Endothelial cell of umbilical vein (primary cell): ENCODE data around the gene PTPRH. TPM values are rescaled to one million over a fixed set of nuclear protein-coding genes. Genes with fewer than 3 reads are reported as not detected.

Source experiments
- BruUV-seq: library from RNA; stranded (reverse); fragments of 400-500 nt; replicated peaks from 2 replicates; lab custom pipeline; 2021; lab: Mats Ljungman, UMichigan
- CTCF ChIA-PET: fragments of 300-600, 350-600 bp; sonication (Branson Sonifier 250); formaldehyde crosslinking; loops from one replicate; lab custom pipeline; 2021; ENCODE audit warnings: antibody characterized with exemption, inconsistent platforms; lab: Charles Lee
- POLR2A ChIA-PET: fragments of 300-600, 350-600 bp; sonication (Branson Sonifier 250); formaldehyde crosslinking; loops from one replicate; lab custom pipeline; 2021; ENCODE audit warnings: antibody characterized with exemption, inconsistent platforms; lab: Charles Lee
- DNase-seq: peaks from one replicate; pipeline ENCODE4 v3.0.0-alpha.2; 2011; ENCODE audit warnings: low read depth, low spot score
- FAIRE-seq: peaks from 2 replicates; lab custom pipeline; 2011; peaks lifted over from hg19 to GRCh38; lab: Jason Lieb, UNC
- H2AFZ ChIP-seq: 2 replicates; pipeline ENCODE4 v1.6.0; 2012; ENCODE audit warnings: low read depth, low read length, control low read depth, inconsistent platforms
- H3K27ac ChIP-seq: 2 replicates; pipeline ENCODE4 v1.5.1; 2011; ENCODE audit warnings: low read depth, mild to moderate bottlenecking, control low read depth, low read length, moderate library complexity; ENCODE audit not compliant: insufficient read depth
- H3K27me3 ChIP-seq, 2 experiments: 2 replicates each; pipeline versions ENCODE4 v1.6.0 to v1.6.1; 2011; ENCODE audit warnings: low read length in 2 of 2, mixed read lengths in 1 of 2; ENCODE audit not compliant: control insufficient read depth in 2 of 2, insufficient read depth in 2 of 2
- H3K36me3 ChIP-seq, 2 experiments: 2 replicates in 1 of 2; 3 replicates in 1 of 2; pipeline ENCODE4 v1.5.1; 2011; ENCODE audit warnings: low read length in 2 of 2, mild to moderate bottlenecking in 1 of 2, moderate library complexity in 1 of 2; ENCODE audit not compliant: control insufficient read depth in 2 of 2, insufficient read depth in 2 of 2; ENCODE audit errors: extremely low read depth in 1 of 2
- H3K4me1 ChIP-seq: 3 replicates; pipeline ENCODE4 v1.5.1; 2011; ENCODE audit warnings: mild to moderate bottlenecking, low read length; ENCODE audit not compliant: control insufficient read depth, insufficient read depth; ENCODE audit errors: extremely low read depth
- H3K4me2 ChIP-seq: 2 replicates; pipeline ENCODE4 v1.6.1; 2011; ENCODE audit warnings: low read length, control low read depth, mixed read lengths; ENCODE audit not compliant: insufficient read depth
- H3K4me3 ChIP-seq, 3 experiments: fragments of 200-600 bp in 1 of 3; sonication (generic), shearing (Covaris generic) in 1 of 3; replicated peaks in 1 of 3; 2 replicates each; pipeline ENCODE4 v1.5.1; 2011 to 2016; ENCODE audit warnings: control low read depth in 3 of 3, low read length in 3 of 3, mild to moderate bottlenecking in 2 of 3, inconsistent platforms in 1 of 3, low read depth in 1 of 3, moderate library complexity in 1 of 3; ENCODE audit not compliant: insufficient read depth in 1 of 3
- H3K79me2 ChIP-seq: 2 replicates; pipeline ENCODE4 v1.6.0; 2012; ENCODE audit warnings: low read length, inconsistent platforms; ENCODE audit not compliant: control insufficient read depth, insufficient read depth
- H3K9ac ChIP-seq: replicated peaks from 2 replicates; pipeline ENCODE3; 2011; ENCODE audit warnings: low read length, control low read depth; ENCODE audit not compliant: insufficient read depth; ENCODE audit errors: extremely low read depth
- H3K9me1 ChIP-seq: replicated peaks from 3 replicates; pipeline ENCODE4 v1.6.0; 2011; ENCODE audit warnings: mild to moderate bottlenecking, low read length; ENCODE audit not compliant: control insufficient read depth, insufficient read depth; ENCODE audit errors: extremely low read depth
- H3K9me3 ChIP-seq: replicated peaks from 2 replicates; pipeline ENCODE4 v1.5.1; 2012; ENCODE audit warnings: low read length, inconsistent platforms; ENCODE audit not compliant: control insufficient read depth, insufficient read depth
- H4K20me1 ChIP-seq: replicated peaks from 2 replicates; pipeline ENCODE3; 2011; ENCODE audit warnings: mild to moderate bottlenecking, low read length; ENCODE audit not compliant: control insufficient read depth, insufficient read depth; ENCODE audit errors: extremely low read depth
- CTCF ChIP-seq, 2 donors: IDR thresholded peaks; 1 replicate in 1 of 2; 2 replicates in 1 of 2; pipeline ENCODE4 v1.5.1; 2011; ENCODE audit warnings: low read length in 2 of 2, mild to moderate bottlenecking in 2 of 2, moderate library complexity in 2 of 2, control low read depth in 1 of 2, inconsistent platforms in 1 of 2, low read depth in 1 of 2; ENCODE audit not compliant: insufficient read depth in 1 of 2; ENCODE audit errors: extremely low read depth in 1 of 2
- FOS ChIP-seq: IDR thresholded peaks from 2 replicates; pipeline ENCODE4 v1.6.1; 2011; ENCODE audit warnings: mild to moderate bottlenecking, low read length, moderate library complexity, borderline replicate concordance; ENCODE audit not compliant: insufficient read depth
- GATA2 ChIP-seq: IDR thresholded peaks from 2 replicates; pipeline ENCODE4 v1.7.0; 2011; ENCODE audit warnings: low read depth, mild to moderate bottlenecking, moderate library complexity, mixed read lengths, low read length; ENCODE audit not compliant: insufficient read length, insufficient read depth
- JUN ChIP-seq: IDR thresholded peaks from 2 replicates; pipeline ENCODE4 v1.6.1; 2011; ENCODE audit warnings: borderline replicate concordance, low read depth; ENCODE audit not compliant: insufficient read length, insufficient read depth
- MAX ChIP-seq: IDR thresholded peaks from 2 replicates; pipeline ENCODE4 v1.6.1; 2011; ENCODE audit not compliant: insufficient read depth, insufficient read length
- MYC ChIP-seq: IDR thresholded peaks from one replicate; pipeline ENCODE4 v1.6.1; 2011; ENCODE audit warnings: mild to moderate bottlenecking, low read depth, low read length
- POLR2A ChIP-seq: IDR thresholded peaks from 2 replicates; pipeline ENCODE4 v1.6.1; 2012; ENCODE audit warnings: low read depth, mild to moderate bottlenecking, control low read depth, low read length
- POLR2AphosphoS5 ChIP-seq: IDR thresholded peaks from 2 replicates; pipeline ENCODE4 v1.6.1; 2012; ENCODE audit warnings: low read depth, mild to moderate bottlenecking, control low read depth, low read length, moderate library complexity; ENCODE audit not compliant: insufficient read depth
- dilution Hi-C: fragments of 300-500 bp; cut with MboI; formaldehyde crosslinking; loops from one replicate; pipeline ENCODE4 v1.15.0; 2019; ENCODE audit warnings: low sequenced_read_pairs; ENCODE audit not compliant: extremely low pct_ligation_motif_present
- intact Hi-C: fragments of 100-400 bp; cut with micrococcal nuclease; formaldehyde crosslinking; loops from one replicate; pipeline ENCODE4 v1.10.0; 2022
- polyA plus RNA-seq, 4 experiments: library from polyadenylated mRNA; depleted of rRNA in 3 of 4; stranded (reverse) in 3 of 4; unstranded in 1 of 4; fragments of >200 nt; gene quantifications; 2 replicates each; pipeline versions ENCODE4 v1.2.1 to v1.2.3, GENCODE V29; 2011 to 2012; ENCODE audit warnings: missing spikeins in 1 of 4
- total RNA-seq: library from RNA; stranded (reverse); gene quantifications from 2 replicates; pipeline ENCODE4 v1.2.3, GENCODE V29; 2021

PTPRH gene
- total and polyA plus RNA-seq, 2 donors (not counting 3 experiments of a cell fraction or from before 2014, with no cell fraction given) = 0.14 to 1.00 TPM

GRCh38 chr19:55229145-55229788 lies 20.0 kb upstream of the PTPRH start:
- no peaks in the 10 kb centered on the region for H3K9me1 ChIP-seq

More at GRCh38 chr19:55229145-55229788, 20.0 kb upstream of the PTPRH start:
- POLR2A ChIA-PET = no interaction called here
- no peak overlapping the region for H3K4me3 ChIP-seq
- TF ChIP-seq POLR2AphosphoS5 = no peak
- TF ChIP-seq POLR2A = no peak
- TF ChIP-seq MAX = no peak
- no peak for TF ChIP-seq FOS
- TF ChIP-seq MYC = no peak
- no peak for TF ChIP-seq GATA2
- TF ChIP-seq CTCF (IDR thresholded peaks at IDR 0.05; ENCODE audit: extremely low read depth in 1 of 2, insufficient read depth in 1 of 2, low read depth in 1 of 2, low read length in 2 of 2) = no peak
- TF ChIP-seq JUN = no peak
- dilution Hi-C loops (no loop called here), intact Hi-C loops (no loop called here)
- no TSS peak for BruUV-seq
- no peak for FAIRE-seq
- no peaks in the 10 kb centered on the region for H3K4me1 ChIP-seq
- DNase-seq = no peak
- H3K36me3 ChIP-seq = peaks cover 0 to 43% of the 10 kb centered on the region in 2 experiments
- no peaks in the 10 kb centered on the region for H3K79me2 ChIP-seq
- no peaks in the 10 kb centered on the region for H3K27me3 ChIP-seq
- H2AFZ ChIP-seq = no peak overlapping the region
- CTCF ChIA-PET = interaction anchor here (0.7 kb wide), 1 partner anchor 88 kb away, joined by 4 read pairs; no protein-coding TSS in a partner anchor
- no peak overlapping the region for H3K4me2 ChIP-seq
- H4K20me1 ChIP-seq = no peaks in the 10 kb centered on the region
- no peak overlapping the region for H3K27ac ChIP-seq
- H3K9me3 ChIP-seq = no peaks in the 10 kb centered on the region
- no peak overlapping the region for H3K9ac ChIP-seq
